HG03439 (cell line): Measurements from ENCODE around the gene CLIC6.
"Not testable (repeated sequence)": the region's sequence is repeated elsewhere in the genome, so short reads cannot be mapped to it uniquely, and the experiment has no call there.

Experiments used
- ATAC-seq: cut with Tn5 transposase; IDR thresholded peaks from one replicate; pipeline ENCODE4 v1.9.1; 2021; ENCODE audit warnings: mild to moderate bottlenecking, moderate library complexity; ENCODE audit not compliant: unreplicated experiment

Gene CLIC6

DNA sequence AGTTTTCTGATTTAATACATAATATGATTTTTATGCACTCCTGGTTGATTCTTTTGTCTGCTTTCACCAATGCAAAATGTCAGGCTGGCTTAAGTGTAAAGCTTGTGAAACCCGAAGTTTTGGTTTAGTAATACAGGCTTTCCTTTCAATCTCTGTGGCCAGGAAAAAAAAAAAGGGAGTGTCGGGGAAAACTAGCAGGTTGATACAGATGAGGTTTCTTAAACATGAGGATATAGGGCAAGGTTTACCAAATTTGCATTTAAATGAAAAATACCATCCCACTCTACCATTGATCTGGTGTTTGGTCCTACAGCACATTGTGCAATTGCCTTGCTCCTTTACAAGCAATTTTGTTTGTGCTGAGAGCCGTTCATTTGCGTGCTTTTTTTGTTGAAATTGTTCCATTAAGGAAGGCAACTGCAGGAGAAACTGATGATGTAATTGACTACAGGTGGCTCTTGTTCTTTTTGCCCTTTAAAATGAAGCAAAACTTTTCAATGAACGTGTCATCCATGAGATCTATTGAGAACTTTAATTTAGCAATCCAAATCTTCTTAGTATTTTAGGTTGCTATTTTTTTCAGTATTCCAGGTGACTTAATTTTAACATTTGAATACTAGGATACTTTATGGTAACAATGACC is 22.7 kb downstream of the CLIC6 start:
- ATAC-seq: no peak

DNA sequence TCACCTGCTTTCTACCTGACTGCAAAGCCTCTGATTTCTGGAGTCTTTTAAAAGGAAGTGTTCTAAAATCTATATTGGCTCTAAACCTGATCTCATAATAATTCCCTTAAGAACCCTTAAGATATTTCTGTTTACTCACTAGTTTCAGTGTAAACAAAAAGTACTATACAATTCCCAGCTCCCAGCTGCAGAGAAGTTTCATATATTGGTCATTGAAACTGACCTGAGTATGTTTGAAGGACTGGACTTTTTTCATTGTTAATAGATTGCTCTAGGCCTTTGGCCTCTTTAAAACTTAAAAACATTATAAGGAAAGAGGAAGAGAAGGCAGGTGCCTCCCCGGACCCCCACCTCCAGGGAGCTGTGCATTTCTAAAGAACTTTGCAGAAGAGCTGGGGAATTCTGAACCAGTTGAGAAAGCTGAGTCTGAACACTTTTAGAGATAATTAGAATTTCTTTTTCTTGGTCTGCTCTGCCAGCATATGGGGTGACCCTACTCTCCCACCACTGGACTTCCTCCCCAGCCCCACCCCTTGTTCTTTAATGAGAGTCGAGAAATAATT is 23.7 kb downstream of the CLIC6 start:
- ATAC-seq: no peak

DNA sequence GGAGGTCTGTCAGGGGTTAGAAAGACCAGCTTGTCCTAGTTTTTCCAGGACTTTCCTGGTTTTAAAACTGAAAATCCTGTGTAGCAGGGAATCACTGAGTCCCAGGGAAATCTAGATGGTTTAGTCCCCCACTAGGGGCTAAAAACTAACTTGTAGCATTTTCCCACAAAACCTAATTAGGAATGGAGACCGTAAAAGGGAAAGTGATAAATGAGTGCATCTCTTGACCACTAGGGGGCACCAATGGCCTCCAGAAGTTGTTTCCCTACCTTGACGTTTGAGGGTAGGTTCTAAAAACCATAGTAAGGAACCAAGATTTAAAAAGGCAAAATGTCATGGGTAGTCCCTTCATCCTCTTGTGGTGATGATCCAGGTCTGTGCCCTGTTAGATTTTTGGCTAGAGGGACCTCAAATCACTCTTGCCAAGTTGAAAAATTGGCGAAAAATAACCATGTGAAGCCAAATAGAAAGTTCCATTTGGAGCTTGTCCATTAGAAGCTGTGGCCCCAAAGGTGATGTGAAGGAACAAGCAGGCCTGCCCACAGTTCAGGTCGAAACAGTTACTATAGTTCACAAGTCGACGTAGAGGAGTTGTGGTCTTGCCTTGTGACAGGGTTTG is 24.5 kb downstream of the CLIC6 start:
- no peak for ATAC-seq

DNA sequence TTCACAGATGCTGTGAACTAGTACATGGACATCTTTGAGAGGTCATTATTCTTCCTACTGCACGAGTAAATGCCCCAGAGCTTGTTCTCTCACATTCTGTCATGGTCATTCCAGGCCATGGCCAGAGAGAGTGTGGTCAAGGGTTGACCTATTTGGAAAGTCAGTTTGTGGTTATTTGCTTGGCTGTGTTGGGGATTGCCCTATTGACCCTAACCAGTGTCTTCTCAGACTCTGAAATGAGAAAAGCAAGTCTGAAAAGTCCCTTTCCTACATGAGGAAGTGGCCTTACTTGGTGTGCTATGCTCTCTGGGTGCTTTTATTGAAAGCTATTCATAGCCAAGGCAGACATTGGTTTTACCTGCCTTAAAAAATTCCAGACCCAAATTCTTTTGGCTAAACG is 26.6 kb downstream of the CLIC6 start:
- ATAC-seq: peak; percentile 76

- no peak for ATAC-seq
Observed at GRCh38 chr21:34696121-34696520, 27.3 kb downstream of the CLIC6 start.

GRCh38 chr21:34697826-34698225 is 29.0 kb downstream of the CLIC6 start:
- ATAC-seq: no peak

GRCh38 chr21:34698270-34699015 is 29.6 kb downstream of the CLIC6 start:
- no peak for ATAC-seq

DNA sequence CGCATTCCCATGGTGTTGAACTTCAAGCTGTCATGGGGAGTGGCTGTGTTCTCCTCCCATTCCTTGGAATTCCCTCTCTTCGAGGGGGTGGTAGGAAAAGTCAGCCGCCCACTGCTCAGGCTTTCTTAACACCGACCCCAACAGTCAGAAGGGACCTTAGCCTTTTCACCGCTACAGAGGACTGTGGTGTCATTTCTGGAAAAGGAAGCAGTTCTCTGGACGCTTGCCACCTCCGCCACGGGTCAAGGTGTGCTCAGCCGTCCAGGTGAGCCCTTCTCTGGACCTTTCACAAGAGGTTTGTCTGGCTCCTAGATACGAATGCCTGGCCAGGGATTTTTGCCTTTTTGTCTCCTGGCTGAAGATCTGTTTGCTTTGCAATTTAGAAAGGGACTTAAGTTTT is 31.8 kb downstream of the CLIC6 start:
- ATAC-seq: no peak

DNA sequence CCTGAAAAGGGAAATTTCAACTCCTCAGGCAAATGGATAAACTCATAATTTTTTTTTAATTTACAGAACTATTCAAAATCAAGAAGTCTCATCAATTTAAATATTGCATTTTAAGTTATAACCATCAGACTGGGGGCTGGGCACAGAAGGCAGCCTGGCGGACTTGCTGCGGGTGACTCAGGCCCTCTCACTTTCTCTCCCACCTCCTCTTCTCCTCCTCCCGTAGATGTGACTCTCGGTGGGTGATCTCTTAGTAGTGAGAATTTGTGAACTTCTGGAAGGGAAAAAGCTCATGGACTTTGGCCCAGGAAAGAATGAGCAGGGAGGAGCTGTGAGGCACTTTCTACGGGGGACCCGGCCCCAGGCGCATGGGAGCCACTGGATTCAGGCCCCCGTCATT is 32.9 kb downstream of the CLIC6 start:
- no peak for ATAC-seq

- no peak for ATAC-seq
Observed at GRCh38 chr21:34702341-34703170, 33.8 kb downstream of the CLIC6 start.

GRCh38 chr21:34703571-34703970 is 34.8 kb downstream of the CLIC6 start:
- ATAC-seq: no peak

GRCh38 chr21:34704119-34704518 is 35.3 kb downstream of the CLIC6 start:
- no peak for ATAC-seq

- ATAC-seq: no peak
Observed at GRCh38 chr21:34705011-34705410, 36.2 kb downstream of the CLIC6 start.

DNA sequence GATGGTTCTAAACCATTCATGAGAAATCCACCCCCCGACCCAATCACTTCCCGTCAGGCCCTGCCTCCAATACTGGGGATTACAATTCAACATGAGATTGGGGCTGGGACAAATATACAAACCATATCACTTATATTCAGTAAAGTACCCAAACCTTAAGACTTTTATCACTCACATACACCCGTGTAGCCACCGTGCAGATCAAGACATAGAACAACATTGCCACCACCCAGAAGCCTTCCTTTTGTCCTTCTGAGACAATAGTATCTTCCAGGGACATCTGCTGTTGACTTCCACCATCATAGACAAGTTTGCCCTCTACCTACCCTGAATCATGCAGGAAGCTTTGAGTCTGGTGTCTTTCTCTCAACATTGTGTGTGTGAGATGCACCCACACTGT is 37.5 kb downstream of the CLIC6 start:
- ATAC-seq: no peak

- ATAC-seq: peak; percentile 81
Observed at GRCh38 chr21:34707876-34708325, 39.1 kb downstream of the CLIC6 start.

GRCh38 chr21:34713621-34714020 is 44.8 kb downstream of the CLIC6 start:
- no peak for ATAC-seq

DNA sequence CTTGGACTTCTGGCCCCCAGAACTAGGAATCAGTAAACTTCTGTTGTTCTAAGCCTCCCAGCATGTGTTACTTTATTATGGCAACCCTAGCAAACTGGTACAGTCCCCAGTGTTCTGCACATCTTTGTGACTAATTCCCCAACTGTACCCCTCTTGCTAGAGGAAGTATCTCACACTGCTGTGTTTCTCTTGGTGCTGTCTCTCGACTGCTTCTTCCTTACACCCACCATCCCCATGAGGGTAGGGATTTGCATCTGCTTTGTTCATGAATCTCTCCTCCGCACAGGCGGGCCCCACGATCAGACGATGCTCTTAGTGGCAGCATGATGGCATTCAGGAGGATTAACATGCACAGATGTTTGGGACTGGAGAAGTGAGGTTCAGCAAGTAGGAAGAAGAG is 46.7 kb downstream of the CLIC6 start:
- peak; percentile 59 for ATAC-seq

- ATAC-seq: peak; percentile 21
Observed at GRCh38 chr21:34715985-34716596, 47.3 kb downstream of the CLIC6 start.

- not testable (repeated sequence) for ATAC-seq
Observed at GRCh38 chr21:34718529-34718928, 49.7 kb downstream of the CLIC6 start.

- no peak for ATAC-seq
Observed at GRCh38 chr21:34722684-34723300, 54.0 kb downstream of the CLIC6 start.
